ENCODE results near the gene THAP10. TPM values are rescaled to one million over a fixed set of nuclear protein-coding genes. Genes with fewer than 3 reads are reported as not detected.

THAP10 gene
- total RNA-seq, 2 experiments from 2014 or later = 0.15 to 0.30 TPM

Other genes starting within 250 kb of the THAP10 start
- 1 to 10 TPM in 1 of 2 experiments, under 1 TPM in 1; 0.58 to 1.3 TPM for gene UACA, start 128.9 kb downstream of the THAP10 start, total RNA-seq
- not detected for gene LARP6, start 38.3 kb downstream of the THAP10 start, total RNA-seq
- not detected for gene LRRC49, start 393 bp upstream of the THAP10 start, total RNA-seq
- under 1 TPM in 1 of 2 experiments, not detected in 1; 0.08 TPM for gene THSD4, start 223.0 kb upstream of the THAP10 start, total RNA-seq